Activated naive CD8-positive, alpha-beta T cell treated with anti-CD3 and anti-CD28 coated beads, Interleukin-2, amount 50 U/mL, for 16 hours (primary cell): ENCODE results near the gene PTK6.

ENCODE experiments used
- DNase-seq: peaks from one replicate; pipeline ENCODE4 v3.0.0-alpha.2; 2020; ENCODE audit warnings: low read depth, low spot score

The PTK6 gene

DNA sequence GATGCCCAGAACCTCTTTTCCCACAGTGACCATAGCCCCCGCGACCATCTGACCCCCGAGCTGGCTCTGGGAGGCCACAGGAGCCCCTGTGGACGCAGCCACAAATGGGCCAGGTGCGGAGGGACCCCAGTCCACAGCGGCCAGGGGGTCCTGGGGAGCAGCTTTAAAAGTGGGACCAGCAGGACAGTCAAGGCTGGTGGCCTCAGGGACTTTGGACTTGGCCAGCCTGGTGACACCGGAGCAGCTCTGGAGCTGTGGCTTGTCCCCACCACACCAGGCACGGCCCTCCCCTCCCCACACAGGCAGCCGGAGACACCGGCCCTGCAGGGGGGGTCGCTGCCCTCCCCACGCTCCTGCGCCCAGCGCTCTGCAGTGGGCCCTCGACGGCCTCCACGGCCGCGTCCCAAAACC is 20.3 kb upstream of the PTK6 start:
- DNase-seq, result no peak

DNA sequence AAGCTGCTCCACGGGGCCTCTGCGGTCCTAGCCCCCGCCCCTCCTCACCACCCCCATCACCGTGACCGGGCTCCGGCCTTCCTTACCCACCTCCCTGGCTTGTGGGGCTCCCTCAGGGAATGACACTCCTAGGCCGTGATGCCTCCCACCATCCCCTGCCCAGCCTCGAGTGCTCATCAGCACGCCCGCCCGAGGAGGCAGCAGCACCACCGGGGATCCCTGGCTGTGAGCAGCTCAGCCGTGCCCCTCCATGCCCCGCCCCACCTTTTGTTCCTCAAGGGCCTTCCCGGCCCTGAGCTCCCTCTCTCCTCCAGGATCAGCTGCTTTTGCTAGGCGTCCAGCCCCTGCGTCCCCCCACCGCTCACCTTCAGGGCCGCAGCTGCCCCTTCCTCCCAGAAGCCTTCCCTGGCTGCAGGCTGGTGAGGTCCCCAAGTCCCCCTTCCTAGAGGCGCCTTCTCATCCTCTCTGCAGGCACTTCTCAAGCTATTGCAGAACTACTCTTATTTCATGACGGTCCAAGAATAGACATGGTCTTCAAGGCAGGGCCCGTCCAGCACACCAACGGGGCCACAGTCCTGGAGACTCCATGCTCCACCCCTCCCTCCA is 19.8 kb upstream of the PTK6 start:
- DNase-seq, result no peak

DNA sequence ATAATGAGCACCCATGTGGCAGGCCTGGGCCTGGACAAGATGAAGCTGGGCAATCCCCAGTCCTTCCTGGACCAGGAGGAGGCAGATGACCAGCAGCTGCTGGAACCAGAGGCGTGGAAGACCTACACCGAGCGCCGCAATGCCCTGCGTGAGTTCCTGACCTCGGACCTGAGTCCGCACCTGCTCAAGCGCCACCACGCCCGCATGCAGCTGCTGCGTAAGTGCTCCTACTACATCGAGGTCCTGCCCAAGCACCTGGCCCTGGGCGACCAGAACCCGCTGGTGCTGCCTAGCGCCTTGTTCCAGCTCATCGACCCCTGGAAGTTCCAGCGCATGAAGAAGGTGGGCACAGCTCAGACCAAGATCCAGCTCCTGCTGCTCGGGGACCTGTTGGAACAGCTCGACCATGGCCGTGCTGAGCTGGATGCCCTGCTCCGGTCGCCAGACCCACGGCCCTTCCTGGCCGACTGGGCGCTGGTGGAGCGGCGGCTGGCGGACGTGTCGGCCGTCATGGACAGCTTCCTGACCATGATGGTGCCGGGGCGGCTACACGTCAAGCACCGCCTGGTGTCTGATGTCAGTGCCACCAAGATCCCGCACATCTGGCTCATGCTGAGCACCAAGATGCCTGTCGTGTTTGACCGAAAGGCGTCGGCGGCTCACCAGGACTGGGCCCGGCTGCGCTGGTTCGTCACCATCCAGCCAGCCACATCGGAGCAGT is 18.6 kb upstream of the PTK6 start:
- DNase-seq, result no peak

DNA sequence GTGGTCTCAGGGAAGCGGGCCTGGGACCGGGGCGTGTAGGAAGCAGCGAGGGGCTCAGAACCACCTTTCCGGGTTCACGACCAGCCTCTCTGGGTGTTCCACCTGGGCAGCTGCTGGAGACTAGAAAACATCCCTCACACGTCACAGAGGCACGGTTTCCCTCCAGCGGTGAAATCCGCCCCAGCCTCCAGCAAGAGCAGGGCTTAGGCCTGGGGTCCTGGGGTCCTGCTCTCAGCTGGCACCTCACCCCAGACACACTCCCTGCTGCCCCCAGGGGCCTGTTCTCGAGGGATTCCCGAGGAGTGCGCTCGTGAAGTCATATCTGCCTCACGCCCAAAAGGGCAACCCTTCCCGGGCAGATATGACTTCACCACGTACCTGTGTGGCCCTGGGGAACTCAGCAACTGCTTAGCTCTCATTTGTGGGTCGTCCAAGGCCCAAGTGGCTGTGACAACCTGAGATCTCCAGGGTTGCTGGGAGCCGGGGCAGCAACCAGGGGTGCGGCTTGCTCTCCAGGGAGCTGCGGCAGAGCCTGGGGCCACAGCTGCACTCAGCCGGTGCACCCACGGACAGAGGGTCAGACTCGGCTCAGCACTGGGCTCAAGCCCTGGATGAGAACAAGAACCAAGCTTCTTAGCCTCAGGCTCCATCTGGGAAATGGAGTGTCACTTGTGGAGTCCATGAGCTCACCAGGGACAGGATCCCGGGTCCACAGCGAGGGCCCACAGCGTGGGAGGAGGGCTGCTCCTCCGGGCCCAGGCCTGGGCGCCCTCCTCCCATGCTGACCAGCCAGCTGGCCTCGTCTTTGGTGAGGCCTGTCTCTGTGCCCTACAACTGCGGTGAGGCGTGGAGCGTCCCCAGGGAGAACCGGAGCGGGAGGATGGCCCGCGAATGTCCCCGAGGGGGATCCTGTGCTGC is 17.4 kb upstream of the PTK6 start:
- no peak for DNase-seq

DNA sequence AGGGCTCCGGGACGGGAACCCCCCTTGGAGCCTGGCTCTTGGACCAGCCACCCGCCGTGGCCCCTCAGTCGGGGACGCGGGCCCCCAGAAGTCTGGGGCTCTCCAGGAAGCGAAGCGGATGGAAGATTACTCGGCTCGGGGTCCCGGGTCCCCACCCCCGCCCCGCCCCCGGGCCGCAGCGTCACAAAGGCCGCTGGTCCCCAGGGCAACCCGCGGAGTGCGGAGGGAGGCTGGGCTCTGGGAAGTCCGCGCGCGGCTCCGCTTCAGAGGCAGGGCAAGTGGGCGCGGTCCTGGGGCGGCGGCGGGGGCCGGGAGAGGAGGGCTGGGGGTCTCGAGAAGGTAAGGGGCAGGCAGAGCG is 16.7 kb upstream of the PTK6 start, which contains the start of gene FNDC11:
Gene FNDC11 (plus strand): TSS at position 227 of the 358 bp plus-strand sequence. CDS start 1,505 bp downstream, outside the sequence.
- DNase-seq, result no peak

DNA sequence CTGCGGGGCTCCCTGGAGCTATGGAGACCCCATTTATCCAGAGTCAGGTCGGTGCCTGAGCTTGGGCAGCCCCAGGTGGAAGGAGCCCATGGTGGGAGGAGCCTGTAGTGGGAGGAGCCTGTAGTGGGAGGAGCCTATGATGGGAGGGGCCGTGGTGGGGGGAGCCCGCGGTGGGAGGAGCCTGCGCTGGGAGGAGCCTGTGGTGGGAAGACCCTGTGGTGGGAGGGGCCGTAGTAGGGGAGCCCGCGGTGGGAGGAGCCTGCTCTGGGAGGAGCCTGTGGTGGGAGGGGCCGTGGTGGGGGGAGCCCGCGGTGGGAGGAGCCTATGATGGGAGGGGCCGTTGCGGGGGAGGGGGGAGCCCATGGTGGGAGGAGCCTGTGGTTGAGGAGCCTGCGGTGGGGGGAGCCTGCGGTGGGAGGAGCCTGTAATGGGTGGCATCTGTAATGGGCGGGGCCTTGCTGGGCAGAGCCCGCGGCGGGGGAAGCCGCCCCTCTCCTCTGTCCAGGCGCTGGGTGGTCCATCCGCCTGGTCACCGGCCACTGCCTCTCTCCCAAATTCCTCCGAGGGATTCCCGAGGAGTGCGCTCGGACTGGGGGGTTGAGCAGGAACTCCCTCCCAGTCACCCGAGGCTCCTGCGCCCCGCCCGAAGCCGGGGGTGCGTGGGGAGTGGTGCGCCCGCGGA is 16.2 kb upstream of the PTK6 start:
- peak; percentile 79 for DNase-seq

DNA sequence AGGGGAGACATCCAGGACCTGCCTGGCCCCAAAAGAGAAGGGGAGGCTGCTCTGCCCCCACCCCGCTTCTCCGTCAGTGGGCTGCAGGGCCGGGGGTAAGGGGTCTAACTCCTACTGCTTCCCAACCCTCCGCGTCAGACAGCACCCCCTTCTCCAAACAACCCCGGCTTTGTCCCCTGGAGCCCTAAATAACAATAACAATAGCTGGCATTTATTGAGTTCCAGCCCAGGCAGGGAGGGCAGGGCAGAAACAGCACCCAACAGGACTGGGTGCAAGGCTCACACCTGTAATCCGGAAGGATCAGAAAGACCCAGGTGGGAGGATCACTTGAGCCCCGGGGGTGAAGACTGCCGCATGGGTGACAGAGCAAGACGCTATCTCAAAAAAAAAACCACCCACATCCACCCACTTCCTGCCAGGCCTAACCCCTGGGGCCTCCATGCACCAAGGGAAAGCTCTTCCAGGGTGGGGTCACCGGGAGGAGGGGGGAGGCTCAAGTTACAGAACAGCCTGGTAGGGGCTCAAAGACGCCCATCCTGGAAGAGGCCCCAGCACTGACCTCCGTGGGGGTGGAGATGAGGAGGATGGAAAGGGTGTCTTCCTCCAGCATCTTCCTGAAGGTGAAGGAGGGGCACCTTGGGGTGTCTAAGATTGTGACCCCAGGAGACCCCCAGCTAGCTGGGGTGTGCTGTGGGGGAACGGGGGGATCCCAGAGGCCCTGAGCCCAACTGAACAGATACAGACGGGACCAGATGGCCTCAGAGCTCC is 15.5 kb upstream of the PTK6 start:
- no peak for DNase-seq

DNA sequence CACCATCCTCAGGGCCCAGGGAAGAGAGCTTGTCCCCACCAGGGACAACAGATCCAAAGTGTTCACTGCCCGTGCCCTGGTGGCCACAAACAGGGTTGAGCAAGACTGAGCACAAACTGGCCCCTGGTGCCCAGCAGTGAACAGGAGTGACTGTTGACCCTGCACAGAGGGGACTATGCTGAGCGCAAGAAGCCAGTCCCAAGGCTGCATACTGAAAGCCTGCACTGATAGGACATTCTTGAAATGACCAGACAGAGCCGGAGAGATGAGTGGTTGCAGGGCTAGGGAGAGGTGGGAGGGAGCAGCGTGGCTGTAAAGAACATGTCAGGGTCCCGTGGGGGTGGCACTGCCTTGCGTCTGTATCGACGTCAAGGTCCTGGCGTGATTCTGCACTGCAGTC is 13.9 kb upstream of the PTK6 start:
- DNase-seq, result no peak

DNA sequence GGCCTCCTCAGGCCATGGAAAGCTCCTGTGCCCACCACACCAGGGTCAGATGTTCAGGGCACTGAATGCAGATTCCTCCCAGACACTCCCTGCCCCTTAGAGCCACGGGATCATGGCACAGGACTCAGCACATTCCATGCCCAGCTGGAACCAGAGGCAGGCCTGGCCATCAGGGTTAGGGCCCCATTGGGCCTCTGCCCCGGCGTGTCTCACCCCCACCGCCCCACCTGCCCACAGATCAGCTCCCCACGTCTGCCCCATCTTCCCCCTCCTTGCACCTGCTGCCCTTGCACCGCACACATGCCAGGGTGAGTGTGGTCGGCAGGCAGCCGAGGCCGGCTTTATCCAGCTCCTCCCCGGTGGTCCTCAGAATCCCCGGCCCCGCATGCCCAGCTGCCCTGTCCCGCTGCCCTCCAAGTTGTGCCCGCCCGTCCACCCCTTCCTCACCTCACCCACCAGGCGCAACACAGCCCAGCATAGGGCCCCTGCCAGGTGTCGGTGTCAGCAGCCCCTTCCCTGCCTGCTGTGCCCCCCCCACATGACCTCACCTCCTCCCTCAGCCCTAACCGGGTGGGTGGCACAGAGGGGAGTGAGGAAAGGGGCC is 12.6 kb upstream of the PTK6 start:
- DNase-seq, result no peak

DNA sequence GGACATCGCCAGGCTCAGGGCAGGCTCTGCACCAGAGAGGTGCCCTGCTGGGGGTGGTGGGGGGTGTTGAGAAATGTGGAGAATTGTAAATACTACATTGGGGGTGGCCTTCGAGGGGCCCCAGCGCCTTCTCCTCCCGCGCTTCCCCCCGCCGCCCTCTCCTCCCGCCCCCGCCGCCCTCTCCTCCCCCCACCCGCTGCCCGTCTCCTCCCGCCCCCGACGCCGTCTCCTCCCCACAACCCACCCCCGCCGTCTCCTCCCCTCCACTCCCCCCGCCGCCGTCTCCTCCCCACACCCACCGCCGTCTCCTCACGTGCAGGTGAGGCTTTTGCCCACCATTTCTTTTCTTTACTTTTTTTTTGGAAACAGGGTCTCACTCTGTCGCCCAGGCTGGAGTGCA is 11.8 kb upstream of the PTK6 start:
- no peak for DNase-seq

DNA sequence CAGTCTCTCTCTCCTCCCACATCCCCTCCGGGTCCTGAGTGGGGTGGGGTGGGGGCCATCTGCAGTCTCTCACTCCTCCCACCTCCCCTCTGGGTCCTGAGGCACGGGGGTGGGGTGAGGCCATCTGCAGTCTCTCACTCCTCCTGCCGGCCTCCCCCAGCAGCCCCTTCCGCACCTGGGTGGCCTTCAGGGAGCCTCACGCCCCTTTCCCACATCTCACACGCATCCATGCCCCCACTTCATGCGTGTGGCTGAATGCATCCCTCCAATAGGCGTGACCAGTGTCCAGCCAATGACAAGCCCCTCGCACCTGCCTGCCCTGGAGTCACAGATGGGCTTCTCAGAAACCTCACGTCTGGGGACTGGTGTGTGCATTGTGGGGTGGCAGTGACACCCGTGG is 11.4 kb upstream of the PTK6 start:
- no peak for DNase-seq

DNA sequence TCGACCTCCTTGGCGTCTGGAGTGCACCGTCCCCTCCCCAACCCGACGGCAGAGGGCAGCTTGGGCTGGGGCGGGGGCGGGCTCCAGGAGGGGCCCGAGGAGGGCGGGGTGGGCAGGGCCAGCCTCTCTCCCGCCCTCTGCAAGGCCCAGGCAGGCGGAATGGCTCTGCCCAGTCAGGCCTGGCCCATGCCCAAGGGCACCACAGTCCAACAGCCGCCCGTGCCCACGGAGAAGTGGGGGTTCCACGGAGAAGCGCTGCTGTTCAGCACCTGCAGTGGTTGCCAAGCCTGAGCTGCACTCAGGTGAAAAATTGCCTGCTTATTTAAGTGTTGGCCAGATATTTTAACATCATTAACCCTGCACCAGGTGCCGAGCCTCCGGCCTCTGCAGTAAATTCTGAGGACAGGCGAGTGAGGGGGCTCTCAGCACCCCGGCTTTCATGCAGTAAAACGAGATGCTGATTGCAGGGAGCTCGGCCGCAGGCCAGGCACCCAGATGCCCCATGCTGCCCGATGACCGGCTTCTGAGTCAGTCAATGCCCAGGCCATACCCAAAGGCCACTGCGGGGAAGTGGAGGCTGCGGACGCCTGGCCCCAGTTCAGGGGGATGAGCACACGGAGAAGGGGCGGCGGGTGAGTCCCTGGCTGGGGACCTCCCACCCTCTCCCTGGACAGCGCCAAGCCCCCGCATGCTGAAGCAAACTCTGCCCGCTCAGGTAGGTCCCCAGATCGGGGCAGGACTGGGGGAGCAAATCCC is 10.7 kb upstream of the PTK6 start, which contains the start of gene SRMS:
Gene SRMS (minus strand): TSS at position 25 of the 756 bp plus-strand sequence. CDS start 286 bp downstream, outside the sequence.
- DNase-seq, result no peak

DNA sequence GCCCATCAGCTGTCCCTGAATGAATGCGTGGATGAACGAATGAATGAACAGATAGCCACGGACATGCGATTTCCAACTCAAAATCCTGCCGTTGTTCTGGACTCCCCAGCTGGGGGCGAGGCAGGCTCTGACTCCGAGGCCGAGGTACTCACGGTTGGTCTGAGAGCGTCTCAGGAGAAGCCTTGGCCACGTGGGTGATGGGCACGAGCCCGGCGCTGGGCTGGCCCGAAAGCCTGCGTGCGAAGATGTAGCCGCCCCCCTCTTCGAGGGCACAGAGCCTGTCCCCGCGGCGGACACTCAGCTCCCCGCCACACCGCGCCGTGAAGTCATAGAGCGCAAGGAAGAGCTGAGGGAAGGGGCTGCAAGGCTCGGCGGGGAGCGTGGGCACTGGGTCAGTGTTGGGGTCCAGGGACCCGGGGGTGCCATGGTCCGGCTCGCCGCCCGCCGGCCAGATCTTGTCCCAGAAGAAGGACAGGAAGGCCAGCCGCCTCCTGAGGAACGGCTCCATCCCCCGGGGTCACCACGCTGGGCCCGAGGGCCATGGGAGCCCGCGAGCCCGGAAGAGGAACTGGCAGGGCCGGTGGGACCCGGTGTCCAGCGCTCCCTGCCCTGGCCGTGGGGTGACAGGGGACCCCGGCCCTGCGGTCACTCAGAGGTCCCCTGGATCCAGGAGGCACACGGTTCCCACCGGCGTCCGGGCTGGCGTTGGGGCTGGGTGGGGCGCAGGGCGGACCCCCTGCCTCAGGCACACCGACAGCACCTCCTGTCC is 10.0 kb upstream of the PTK6 start:
- no peak for DNase-seq

DNA sequence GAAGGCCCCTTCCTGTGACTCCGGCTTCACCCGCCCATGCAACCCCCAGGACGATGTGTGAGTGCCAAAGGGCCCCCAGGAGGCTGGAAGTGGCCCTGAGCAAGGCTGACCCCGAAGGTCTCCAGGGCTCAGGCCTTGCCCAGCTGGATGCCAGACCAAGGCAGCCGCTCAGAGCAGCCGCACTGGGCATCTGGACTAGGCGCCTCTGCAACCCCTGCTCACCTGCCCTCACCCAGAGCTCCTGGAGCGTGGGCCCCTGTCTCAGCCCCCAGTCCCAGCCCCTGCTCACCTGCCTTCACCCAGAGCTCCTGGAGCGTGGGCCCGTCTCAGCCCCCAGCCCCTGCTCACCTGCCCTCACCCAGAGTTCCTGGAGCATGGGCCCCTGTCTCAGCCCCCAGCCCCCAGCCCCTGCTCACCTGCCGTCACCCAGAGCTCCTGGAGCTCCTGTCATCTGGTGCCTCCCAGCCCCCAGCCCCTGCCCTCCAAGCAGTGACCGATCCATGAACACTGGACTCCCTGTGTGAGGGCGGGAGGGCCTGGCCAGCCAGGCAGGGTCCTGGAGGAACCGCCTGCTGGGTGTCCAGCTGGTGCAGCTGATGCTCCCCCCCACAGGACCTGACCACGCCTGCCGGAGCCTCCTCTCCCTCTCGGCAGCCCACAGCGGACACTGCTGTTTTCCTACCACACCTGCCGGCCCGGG is 9.2 kb upstream of the PTK6 start:
- no peak for DNase-seq

DNA sequence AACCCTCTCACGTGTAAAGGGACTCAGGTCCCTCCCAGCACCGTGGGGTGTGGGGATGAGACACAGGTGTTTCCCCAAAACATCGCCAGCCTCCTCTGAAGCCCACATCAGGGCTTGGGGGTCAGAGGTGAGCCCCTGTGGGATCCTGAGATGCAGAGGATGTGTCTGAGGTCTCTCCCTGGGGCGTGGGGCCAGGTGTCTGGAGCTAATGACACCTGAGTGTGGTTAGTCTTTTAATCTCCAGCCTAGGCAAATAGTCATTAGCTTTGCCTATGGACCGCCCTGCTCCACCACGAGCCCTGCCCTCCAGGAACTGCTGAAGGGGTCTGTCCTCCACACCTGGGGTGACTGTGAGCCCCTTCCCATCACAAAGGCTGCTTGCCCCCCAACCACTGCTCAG is 8.6 kb upstream of the PTK6 start:
- DNase-seq, result no peak

DNA sequence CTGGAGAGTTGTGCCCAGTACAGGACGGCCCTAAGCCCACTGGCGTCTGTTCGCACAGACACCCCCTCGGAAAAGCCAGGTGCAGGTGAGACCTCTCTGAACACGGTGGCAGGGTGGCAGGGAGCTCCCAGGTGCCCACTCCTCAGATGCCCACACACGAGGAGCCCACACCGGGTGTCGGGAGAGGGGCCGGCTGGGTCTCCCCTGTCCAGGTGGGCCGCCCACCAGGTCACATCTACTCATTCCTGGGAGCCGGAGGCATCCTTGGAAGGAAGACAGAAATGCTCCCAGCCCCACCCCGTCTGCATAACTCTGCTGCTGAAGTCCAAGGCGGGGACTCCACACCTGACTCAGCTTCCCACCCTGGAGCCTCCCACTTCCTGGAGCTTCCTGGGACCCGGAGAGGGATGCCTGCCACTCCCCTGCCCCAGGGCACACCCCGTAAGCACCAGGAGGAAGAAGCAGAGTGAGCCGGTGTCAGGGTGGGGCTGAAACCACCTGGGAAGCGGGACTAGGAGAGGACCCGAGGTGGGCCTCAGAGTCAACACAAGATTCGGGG is 7.9 kb upstream of the PTK6 start:
- DNase-seq, result no peak

DNA sequence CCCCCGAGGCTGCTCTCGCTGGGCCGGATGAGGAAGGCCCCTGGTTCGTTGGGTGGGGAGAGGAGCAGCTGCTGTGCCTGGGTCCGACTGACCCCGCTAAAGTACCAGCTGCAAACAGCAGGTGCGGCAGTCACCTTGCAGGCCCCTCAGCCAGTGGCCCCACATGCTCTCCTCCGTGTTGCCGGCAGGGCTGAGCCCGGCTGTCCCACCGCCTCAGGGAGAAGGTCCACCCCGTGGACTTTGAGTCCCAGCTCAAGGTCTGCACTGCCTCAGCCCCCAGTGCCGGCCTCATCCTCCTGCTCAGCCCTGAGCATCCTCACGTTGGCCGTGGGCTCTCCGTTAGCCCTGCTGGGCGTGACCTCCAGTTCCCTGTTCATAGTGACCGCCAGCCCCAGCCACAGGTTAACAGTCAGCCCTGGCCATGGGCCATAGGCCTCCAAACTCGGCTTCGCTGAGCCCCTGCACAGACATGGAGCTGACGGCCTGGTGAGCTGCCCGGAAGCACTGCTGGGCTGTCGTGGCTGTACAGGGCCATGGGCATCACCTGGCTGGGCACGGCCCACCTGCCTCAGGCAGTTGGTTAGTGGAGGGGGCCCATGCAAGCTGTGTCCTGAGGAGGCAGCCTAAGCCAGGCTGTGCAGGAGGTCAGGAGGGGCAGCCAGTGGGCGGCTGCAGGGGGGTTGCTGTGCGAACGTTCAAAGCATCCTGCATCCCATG is 7.2 kb upstream of the PTK6 start:
- DNase-seq, result no peak

DNA sequence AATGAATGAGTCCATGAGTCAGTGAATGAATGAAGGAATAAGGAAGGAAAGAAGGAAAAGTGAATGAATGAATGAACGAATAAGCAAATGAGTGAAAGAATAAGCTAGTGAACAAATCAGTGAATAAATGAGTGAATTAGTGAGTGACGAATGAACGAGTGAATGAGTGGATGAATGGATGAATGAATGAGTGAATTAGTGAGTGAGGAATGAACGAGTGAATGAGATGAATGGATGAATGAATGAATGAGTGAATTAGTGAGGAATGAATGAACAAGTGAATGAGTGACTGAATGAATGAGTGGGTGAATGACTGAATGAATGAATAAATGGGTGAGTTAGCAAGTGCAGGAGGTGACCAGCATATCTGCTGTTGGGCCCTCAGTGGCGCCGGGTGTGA is 6.6 kb upstream of the PTK6 start:
- no peak for DNase-seq
